Panc1 (cell line): Measurements from ENCODE around the gene WFS1. TPM values are rescaled to one million over a fixed set of nuclear protein-coding genes. Genes with fewer than 3 reads are reported as not detected.

Source experiments
- ATAC-seq: fragments of 200-7000 bp; cut with Tn5 transposase; 2 replicates; pipeline ENCODE4 v1.9.1; 2020; ENCODE audit warnings: mild to moderate bottlenecking, moderate library complexity
- BruUV-seq: library from RNA; stranded (reverse); fragments of 400-500 nt; replicated peaks from 2 replicates; lab custom pipeline; 2021; lab: Mats Ljungman, UMichigan
- CTCF ChIA-PET: fragments of 300-600 bp; sonication (Branson Sonifier 250); formaldehyde crosslinking; loops from one replicate; lab custom pipeline; 2022; ENCODE audit warnings: antibody characterized with exemption; lab: Charles Lee
- POLR2A ChIA-PET: fragments of 300-600 bp; sonication (Branson Sonifier 250); formaldehyde crosslinking; loops from one replicate; lab custom pipeline; 2022; ENCODE audit warnings: antibody characterized with exemption; lab: Charles Lee
- DNase-seq: peaks from one replicate; pipeline ENCODE4 v3.0.0-alpha.2; 2010; ENCODE audit warnings: low read depth, low spot score
- H3K27ac ChIP-seq: 2 replicates; pipeline ENCODE4 v1.5.1; 2011; ENCODE audit warnings: mild to moderate bottlenecking, low read length, inconsistent platforms
- H3K27me3 ChIP-seq: fragments of 200-500 bp; sonication (Bioruptor generic); 2 replicates; pipeline ENCODE4 v1.6.0; 2014; ENCODE audit warnings: low read length, inconsistent platforms; ENCODE audit not compliant: control insufficient read depth, insufficient read depth
- H3K36me3 ChIP-seq: fragments of 200-500 bp; sonication (Bioruptor generic); 2 replicates; pipeline ENCODE4 v1.5.1; 2014; ENCODE audit warnings: inconsistent platforms, mild to moderate bottlenecking, low read length, moderate library complexity; ENCODE audit not compliant: control insufficient read depth, insufficient read depth
- H3K4me1 ChIP-seq: 2 replicates; pipeline ENCODE4 v1.5.1; 2011; ENCODE audit warnings: inconsistent platforms, mild to moderate bottlenecking, low read length, moderate library complexity; ENCODE audit not compliant: control insufficient read depth, insufficient read depth
- H3K4me3 ChIP-seq, 2 experiments: 2 replicates each; pipeline ENCODE4 v1.5.1; 2011 to 2012; ENCODE audit warnings: low read depth in 2 of 2, low read length in 2 of 2, mild to moderate bottlenecking in 2 of 2, inconsistent platforms in 1 of 2, moderate library complexity in 1 of 2
- H3K9me3 ChIP-seq: fragments of 200-500 bp; sonication (Bioruptor generic); 2 replicates; pipeline ENCODE4 v1.5.1; 2014; ENCODE audit warnings: low read depth, mild to moderate bottlenecking, inconsistent platforms, low read length, moderate library complexity; ENCODE audit not compliant: control insufficient read depth, insufficient read depth
- POLR2AphosphoS5 ChIP-seq: IDR thresholded peaks from 2 replicates; pipeline ENCODE4 v1.6.1; 2012; ENCODE audit warnings: mild to moderate bottlenecking, low read depth, low read length, moderate library complexity
- SIN3A ChIP-seq: IDR thresholded peaks from 2 replicates; pipeline ENCODE4 v1.6.1; 2012; ENCODE audit warnings: low read depth, mild to moderate bottlenecking, low read length, moderate library complexity, borderline replicate concordance; ENCODE audit not compliant: insufficient read depth
- TCF7L2 ChIP-seq: IDR thresholded peaks from 2 replicates; pipeline ENCODE4 v1.6.1; 2011; ENCODE audit warnings: mild to moderate bottlenecking, low read depth, low read length, inconsistent platforms
- in situ Hi-C: cut with HindIII; loops from 2 replicates; pipeline ENCODE4 v1.10.0; 2016; ENCODE audit warnings: low sequenced_read_pairs, low pct_unique_long_range_greater_than_20kb
- intact Hi-C: fragments of 100-400 bp; cut with micrococcal nuclease; formaldehyde crosslinking; loops from one replicate; pipeline ENCODE4 v1.10.0; 2022; ENCODE audit not compliant: unreplicated experiment
- total RNA-seq: library from RNA; stranded (reverse); gene quantifications from one replicate; pipeline ENCODE4 v1.2.1, GENCODE V29; 2021; ENCODE audit not compliant: unreplicated experiment
- TF ChIP-seq, protein P1 (sequence below), 2 experiments: IDR thresholded peaks; 2 replicates each; pipeline ENCODE4 v1.6.1; 2011 to 2012; ENCODE audit warnings: low read depth in 2 of 2, control low read depth in 1 of 2, low read length in 1 of 2, mild to moderate bottlenecking in 1 of 2, moderate library complexity in 1 of 2; ENCODE audit not compliant: insufficient read depth in 1 of 2
- TF ChIP-seq, protein P2 (sequence below): fragments of 450-650 bp; IDR thresholded peaks from 2 replicates; pipeline ENCODE4 v1.5.1; 2017; ENCODE audit warnings: mild to moderate bottlenecking

The WFS1 gene
- total RNA-seq, 1 experiment from 2014 or later = 67.5 TPM

DNA sequence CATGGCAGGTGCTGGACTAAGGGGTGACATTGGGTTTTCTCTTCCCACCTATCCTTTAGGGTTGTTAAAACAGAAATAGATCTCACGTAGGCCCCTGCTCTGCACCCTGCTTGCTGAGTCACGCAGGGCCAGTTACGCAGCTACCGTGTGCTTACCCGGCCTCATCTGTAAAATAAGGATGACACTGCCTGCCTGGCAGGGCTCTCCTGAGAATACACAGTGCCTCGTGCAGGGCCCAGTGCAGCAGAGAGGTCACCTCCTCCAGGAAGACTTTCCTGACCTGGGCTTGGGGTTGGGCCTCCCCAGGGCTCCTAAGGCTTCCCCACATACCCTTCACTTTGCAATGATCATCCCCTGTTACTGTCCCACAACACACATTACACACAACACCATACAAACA lies 35.7 kb upstream of the WFS1 start:
- TF ChIP-seq TCF7L2 = no peak
- TF ChIP-seq, protein P1, sequence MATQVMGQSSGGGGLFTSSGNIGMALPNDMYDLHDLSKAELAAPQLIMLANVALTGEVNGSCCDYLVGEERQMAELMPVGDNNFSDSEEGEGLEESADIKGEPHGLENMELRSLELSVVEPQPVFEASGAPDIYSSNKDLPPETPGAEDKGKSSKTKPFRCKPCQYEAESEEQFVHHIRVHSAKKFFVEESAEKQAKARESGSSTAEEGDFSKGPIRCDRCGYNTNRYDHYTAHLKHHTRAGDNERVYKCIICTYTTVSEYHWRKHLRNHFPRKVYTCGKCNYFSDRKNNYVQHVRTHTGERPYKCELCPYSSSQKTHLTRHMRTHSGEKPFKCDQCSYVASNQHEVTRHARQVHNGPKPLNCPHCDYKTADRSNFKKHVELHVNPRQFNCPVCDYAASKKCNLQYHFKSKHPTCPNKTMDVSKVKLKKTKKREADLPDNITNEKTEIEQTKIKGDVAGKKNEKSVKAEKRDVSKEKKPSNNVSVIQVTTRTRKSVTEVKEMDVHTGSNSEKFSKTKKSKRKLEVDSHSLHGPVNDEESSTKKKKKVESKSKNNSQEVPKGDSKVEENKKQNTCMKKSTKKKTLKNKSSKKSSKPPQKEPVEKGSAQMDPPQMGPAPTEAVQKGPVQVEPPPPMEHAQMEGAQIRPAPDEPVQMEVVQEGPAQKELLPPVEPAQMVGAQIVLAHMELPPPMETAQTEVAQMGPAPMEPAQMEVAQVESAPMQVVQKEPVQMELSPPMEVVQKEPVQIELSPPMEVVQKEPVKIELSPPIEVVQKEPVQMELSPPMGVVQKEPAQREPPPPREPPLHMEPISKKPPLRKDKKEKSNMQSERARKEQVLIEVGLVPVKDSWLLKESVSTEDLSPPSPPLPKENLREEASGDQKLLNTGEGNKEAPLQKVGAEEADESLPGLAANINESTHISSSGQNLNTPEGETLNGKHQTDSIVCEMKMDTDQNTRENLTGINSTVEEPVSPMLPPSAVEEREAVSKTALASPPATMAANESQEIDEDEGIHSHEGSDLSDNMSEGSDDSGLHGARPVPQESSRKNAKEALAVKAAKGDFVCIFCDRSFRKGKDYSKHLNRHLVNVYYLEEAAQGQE (IDR thresholded peaks at IDR 0.05; ENCODE audit: insufficient read depth in 1 of 2, low read depth in 2 of 2, low read length in 1 of 2) = no peak
- TF ChIP-seq, protein P2, sequence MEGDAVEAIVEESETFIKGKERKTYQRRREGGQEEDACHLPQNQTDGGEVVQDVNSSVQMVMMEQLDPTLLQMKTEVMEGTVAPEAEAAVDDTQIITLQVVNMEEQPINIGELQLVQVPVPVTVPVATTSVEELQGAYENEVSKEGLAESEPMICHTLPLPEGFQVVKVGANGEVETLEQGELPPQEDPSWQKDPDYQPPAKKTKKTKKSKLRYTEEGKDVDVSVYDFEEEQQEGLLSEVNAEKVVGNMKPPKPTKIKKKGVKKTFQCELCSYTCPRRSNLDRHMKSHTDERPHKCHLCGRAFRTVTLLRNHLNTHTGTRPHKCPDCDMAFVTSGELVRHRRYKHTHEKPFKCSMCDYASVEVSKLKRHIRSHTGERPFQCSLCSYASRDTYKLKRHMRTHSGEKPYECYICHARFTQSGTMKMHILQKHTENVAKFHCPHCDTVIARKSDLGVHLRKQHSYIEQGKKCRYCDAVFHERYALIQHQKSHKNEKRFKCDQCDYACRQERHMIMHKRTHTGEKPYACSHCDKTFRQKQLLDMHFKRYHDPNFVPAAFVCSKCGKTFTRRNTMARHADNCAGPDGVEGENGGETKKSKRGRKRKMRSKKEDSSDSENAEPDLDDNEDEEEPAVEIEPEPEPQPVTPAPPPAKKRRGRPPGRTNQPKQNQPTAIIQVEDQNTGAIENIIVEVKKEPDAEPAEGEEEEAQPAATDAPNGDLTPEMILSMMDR = no peak
- Histone ChIP-seq H3K36me3 (no peaks in the 10 kb centered on the region), H3K4me1 (no peaks in the 10 kb centered on the region), H3K27me3 (no peaks in the 10 kb centered on the region), H3K9me3 (no peaks in the 10 kb centered on the region), H3K4me3 (no peak overlapping the region), H3K27ac (no peak overlapping the region)
- DNase-seq (no peak), ATAC-seq (no peak)
- ChIA-PET CTCF (no interaction called here), POLR2A (no interaction called here)
- intact Hi-C loops = no loop called here
- in situ Hi-C loops = no loop called here
- no TSS peak for BruUV-seq

DNA sequence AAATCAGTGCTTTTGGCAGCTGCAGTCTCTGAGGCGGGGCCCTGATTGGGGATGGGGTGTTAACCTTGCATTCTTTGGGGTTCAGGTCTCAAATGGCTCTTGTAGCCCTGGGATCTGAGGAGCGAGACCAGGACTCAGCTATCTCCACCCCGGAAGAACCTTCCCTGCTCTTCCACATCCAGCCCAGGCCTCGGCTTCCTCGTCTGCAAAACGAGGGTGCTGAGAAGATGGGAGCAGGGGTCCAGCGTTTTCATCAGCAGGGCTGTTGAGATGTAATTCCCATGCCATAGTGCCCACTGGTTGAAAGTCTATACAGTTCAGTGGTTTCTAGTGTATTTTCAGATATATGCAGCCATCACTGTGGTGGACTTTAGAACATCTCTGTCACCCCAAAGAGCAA lies 34.6 kb upstream of the WFS1 start:
- POLR2A ChIA-PET = no interaction called here
- TF ChIP-seq TCF7L2 (no peak), SIN3A (no peak), POLR2AphosphoS5 (no peak)
- TF ChIP-seq, protein P2 = no peak
- TF ChIP-seq, protein P1 (IDR thresholded peaks at IDR 0.05; ENCODE audit: insufficient read depth in 1 of 2, low read depth in 2 of 2, low read length in 1 of 2) = no peak
- in situ Hi-C loops = no loop called here

More for the DNA sequence above, 34.6 kb upstream of the WFS1 start:
- Histone ChIP-seq H3K4me1 (no peaks in the 10 kb centered on the region), H3K27me3 (no peaks in the 10 kb centered on the region), H3K36me3 (no peaks in the 10 kb centered on the region), H3K9me3 (no peaks in the 10 kb centered on the region), H3K27ac (no peak overlapping the region), H3K4me3 (no peak overlapping the region)
- BruUV-seq = no TSS peak
- intact Hi-C loops = no loop called here
- DNase-seq = no peak
- no peak for ATAC-seq
- CTCF ChIA-PET = interaction anchor here (1.5 kb wide), 1 partner anchor 16 kb away, joined by 4 read pairs; no protein-coding TSS in a partner anchor
